GM12892 (cell line): ENCODE measurements around the gene ASCC3.
"Not testable (repeated sequence)": the region's sequence is repeated elsewhere in the genome, so short reads cannot be mapped to it uniquely, and the experiment has no call there.

Experiments
- POLR2A ChIP-seq: IDR thresholded peaks from 2 replicates; pipeline ENCODE4 v1.6.1; 2011; ENCODE audit warnings: low read depth, low read length, control low read depth
- POLR2AphosphoS5 ChIP-seq: IDR thresholded peaks from 2 replicates; pipeline ENCODE4 v1.6.1; 2011; ENCODE audit warnings: low read depth, low read length, control low read depth
- TAF1 ChIP-seq: IDR thresholded peaks from 2 replicates; pipeline ENCODE4 v1.6.1; 2011; ENCODE audit warnings: low read depth, mild to moderate bottlenecking, control low read depth, low read length, borderline replicate concordance

- TF ChIP-seq POLR2A, POLR2AphosphoS5, TAF1: not testable (repeated sequence)
These were observed 122.7 kb downstream of the ASCC3 start for GRCh38 chr6:100758386-100758785.
